NCI-H187 (cell line): ENCODE results near the gene ANKFY1.
"Not testable (repeated sequence)": the region's sequence is repeated elsewhere in the genome, so short reads cannot be mapped to it uniquely, and the experiment has no call there.

Experiments
- DNase-seq, 2 experiments: peaks; one replicate each; lab custom pipeline; 2025; lab: John Stamatoyannopoulos, UW

Gene ANKFY1

GRCh38 chr17:4261452-4261851 lies 2.3 kb downstream of the ANKFY1 start:
- DNase-seq = no peak

GRCh38 chr17:4258867-4259266 lies 4.9 kb downstream of the ANKFY1 start:
- no peak for DNase-seq

- no peak for DNase-seq
Observed at GRCh38 chr17:4256952-4257351, 6.8 kb downstream of the ANKFY1 start.

GRCh38 chr17:4255271-4255670 lies 8.5 kb downstream of the ANKFY1 start:
- DNase-seq = not testable (repeated sequence)

- DNase-seq = no peak
Observed at GRCh38 chr17:4250887-4251286, 12.9 kb downstream of the ANKFY1 start.

- no peak for DNase-seq
Observed at GRCh38 chr17:4249452-4250029, 14.2 kb downstream of the ANKFY1 start.

- DNase-seq = no peak
Observed at GRCh38 chr17:4248504-4249277, 15.1 kb downstream of the ANKFY1 start.

GRCh38 chr17:4247971-4248388 lies 15.8 kb downstream of the ANKFY1 start:
- DNase-seq = peak; percentile 19 to 59

GRCh38 chr17:4247361-4247970 lies 16.3 kb downstream of the ANKFY1 start:
- peak; percentile 65 to 86 for DNase-seq

GRCh38 chr17:4246674-4247073 lies 17.1 kb downstream of the ANKFY1 start:
- no peak for DNase-seq

- no peak for DNase-seq
Observed at GRCh38 chr17:4241535-4241934, 22.2 kb downstream of the ANKFY1 start.

- DNase-seq = no peak
Observed at GRCh38 chr17:4236456-4236855, 27.3 kb downstream of the ANKFY1 start.

- no peak for DNase-seq
Observed at GRCh38 chr17:4235372-4236279, 28.2 kb downstream of the ANKFY1 start.

GRCh38 chr17:4234401-4234800 lies 29.4 kb downstream of the ANKFY1 start:
- DNase-seq = no peak

- DNase-seq = no peak
Observed at GRCh38 chr17:4233668-4234258, 30.0 kb downstream of the ANKFY1 start.

GRCh38 chr17:4232168-4232813 lies 31.5 kb downstream of the ANKFY1 start:
- peak in 1 of 2 experiments; percentile 13 for DNase-seq

- DNase-seq = no peak
Observed at GRCh38 chr17:4229627-4230541, 33.9 kb downstream of the ANKFY1 start.

GRCh38 chr17:4221899-4222659 lies 41.7 kb downstream of the ANKFY1 start:
- no peak for DNase-seq

- no peak for DNase-seq
Observed at GRCh38 chr17:4221163-4221562, 42.6 kb downstream of the ANKFY1 start.
